HG03175 (cell line): Measurements from ENCODE around the gene MSX1.

ENCODE experiments used
- ATAC-seq: cut with Tn5 transposase; IDR thresholded peaks from one replicate; pipeline ENCODE4 v1.9.1; 2021; ENCODE audit warnings: mild to moderate bottlenecking, moderate library complexity; ENCODE audit not compliant: unreplicated experiment

Gene MSX1

DNA sequence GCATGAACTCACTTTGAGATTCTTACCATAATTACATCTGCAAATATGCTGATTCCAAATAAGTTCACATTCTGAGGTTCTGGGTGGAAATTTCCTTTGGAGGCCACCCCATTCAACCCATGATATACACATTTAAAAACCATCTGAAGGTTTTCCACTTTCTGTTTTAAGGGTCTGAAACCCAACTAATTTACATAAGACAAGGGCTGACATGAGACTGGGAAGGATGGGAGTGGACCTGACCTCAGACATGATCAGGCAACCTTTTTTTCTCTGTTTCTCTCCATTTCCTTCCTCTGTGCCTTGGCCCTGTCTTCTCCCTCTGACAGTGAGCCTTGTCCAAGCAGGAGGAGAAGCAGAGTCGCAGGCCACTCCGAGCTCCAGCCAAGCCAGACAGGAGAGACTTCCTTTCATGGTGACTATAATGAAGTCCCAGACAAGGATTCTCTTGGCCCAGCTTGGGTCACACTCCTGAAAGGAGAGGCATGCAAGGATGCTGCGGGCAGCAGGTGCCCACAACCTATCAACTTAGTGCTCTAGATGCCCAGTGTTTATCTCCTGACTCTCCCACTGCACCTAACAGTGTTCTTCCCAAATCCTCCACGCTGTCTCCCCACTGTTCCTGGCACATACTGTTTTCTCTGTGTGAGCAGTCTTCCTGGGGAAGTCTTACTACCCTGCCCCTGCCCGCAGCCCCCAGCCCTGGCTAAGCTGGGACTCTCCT, 39.9 kb downstream of the MSX1 start:
- ATAC-seq = no peak

DNA sequence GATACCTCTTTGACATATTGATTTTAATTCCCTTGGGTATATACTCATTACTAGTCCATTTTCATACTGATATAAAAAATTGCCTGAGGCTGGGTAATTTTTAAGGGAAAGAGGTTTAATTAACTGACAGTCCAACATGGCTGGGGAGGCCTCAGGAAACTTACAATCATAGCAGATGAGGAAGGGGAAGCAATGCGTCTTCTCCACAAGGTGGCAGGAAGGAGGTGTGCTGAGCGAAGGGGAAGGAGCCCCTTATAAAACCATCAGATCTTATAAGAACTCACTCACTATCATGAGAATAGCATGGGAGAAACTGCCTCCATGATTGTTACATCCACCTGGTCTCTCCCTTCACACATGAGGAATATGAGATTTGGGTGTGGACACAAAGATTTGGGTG, 42.4 kb downstream of the MSX1 start:
- ATAC-seq = no peak

DNA sequence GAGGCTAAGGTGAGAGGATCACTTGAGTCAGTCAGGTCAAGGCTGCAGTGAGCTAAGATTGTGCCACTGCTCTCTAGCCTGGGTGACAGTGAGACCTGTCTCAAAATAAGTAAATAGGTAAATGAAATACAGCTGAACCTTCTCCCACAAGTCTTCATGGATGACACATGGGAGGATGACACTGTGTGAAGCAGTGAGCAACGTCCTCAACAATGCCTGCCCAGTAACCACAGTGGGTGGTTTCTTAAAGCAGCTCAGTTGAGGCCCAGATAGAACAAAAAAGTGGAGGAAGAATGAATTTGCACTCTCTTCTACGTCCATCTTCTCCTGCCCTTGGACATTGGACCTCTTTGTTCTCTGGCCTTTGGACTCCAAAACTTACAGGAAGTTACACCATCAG, 52.7 kb downstream of the MSX1 start:
- ATAC-seq = no peak

DNA sequence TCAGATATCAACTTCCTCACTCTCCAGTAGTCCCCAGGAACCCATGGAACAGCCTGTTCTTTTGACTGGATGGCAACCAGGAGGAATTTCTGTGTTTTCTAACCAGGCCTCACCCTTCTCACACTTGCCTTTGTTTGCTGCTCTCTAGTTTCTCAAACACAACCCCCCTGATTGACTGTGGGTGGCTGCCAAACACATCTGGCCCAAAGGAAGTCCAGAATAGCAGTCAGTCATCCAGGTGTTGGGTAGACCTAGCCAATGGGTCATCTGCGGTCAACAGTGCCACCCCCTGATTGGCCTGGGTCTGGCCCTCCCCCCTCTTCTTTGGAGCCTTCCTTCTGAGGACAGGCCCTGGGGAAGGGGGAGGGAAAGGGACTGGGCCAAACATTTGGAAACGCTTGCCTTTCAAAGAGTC, 53.7 kb downstream of the MSX1 start:
- no peak for ATAC-seq
